ENCODE measurements around the gene KRTAP5-4.

DNA sequence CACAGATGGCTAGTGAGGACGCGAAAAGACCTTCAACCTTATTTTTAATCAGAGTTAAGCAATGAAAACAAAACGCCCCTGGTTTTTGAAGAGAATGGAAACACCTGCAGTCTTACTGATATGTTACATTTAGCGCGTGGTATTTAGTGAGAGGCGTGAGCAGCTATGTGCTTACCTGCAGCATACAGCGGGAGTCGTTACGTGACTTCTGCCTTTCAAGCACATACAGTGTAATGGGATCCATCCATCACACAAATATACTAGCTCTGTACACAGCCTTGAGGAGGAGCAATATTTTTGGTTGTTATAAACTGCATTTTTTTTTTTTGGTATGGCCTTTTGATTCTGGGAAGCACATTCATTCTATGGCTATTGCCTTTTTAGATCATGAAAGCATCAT, 29.3 kb downstream of the KRTAP5-4 start:
- TF ChIP-seq, protein P1, sequence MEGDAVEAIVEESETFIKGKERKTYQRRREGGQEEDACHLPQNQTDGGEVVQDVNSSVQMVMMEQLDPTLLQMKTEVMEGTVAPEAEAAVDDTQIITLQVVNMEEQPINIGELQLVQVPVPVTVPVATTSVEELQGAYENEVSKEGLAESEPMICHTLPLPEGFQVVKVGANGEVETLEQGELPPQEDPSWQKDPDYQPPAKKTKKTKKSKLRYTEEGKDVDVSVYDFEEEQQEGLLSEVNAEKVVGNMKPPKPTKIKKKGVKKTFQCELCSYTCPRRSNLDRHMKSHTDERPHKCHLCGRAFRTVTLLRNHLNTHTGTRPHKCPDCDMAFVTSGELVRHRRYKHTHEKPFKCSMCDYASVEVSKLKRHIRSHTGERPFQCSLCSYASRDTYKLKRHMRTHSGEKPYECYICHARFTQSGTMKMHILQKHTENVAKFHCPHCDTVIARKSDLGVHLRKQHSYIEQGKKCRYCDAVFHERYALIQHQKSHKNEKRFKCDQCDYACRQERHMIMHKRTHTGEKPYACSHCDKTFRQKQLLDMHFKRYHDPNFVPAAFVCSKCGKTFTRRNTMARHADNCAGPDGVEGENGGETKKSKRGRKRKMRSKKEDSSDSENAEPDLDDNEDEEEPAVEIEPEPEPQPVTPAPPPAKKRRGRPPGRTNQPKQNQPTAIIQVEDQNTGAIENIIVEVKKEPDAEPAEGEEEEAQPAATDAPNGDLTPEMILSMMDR (IDR thresholded peaks at IDR 0.05): no peak
- no peak for TF ChIP-seq POLR2A (IDR thresholded peaks at IDR 0.05)
